Measurements from ENCODE around the gene DYNLT2B. TPM values are rescaled to one million over a fixed set of nuclear protein-coding genes. Genes with fewer than 3 reads are reported as not detected.
A peak's percentile ranks its signal among the peaks of the same experiment; 100 is the strongest.
"Not testable (repeated sequence)": the region's sequence is repeated elsewhere in the genome, so short reads cannot be mapped to it uniquely, and the experiment has no call there.

Gene DYNLT2B
- total RNA-seq, 1 experiment from 2014 or later = 41.4 TPM

- in situ Hi-C loops (cut with HindIII; ENCODE audit: low pct_unique_long_range_greater_than_20kb, low sequenced_read_pairs) = no loop called here
Measured at GRCh38 chr3:196321162-196321561, 3.1 kb upstream of the DYNLT2B start.

DNA sequence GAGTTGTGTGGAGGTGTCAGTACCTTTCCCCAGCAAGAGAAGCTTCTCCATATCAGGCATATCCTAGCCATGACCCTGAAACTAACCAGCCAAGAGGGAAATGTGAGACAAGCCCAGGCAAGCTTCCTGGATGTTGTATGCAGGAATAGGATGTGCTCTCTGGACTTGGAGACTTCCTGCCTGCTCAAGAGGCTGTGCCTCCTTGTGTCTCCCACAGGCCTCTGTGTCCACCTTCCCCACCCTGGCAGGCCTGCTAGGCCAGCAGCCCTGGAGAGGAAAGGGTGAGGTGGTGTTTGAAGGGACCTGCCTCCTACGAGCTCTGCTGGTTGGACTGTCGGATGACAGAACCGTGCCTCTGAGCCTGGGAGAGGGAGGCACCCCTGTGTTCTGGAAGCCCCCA, 2.1 kb upstream of the DYNLT2B start:
- Histone ChIP-seq H3K27me3 (ENCODE audit: control insufficient read depth, insufficient read depth, low read length) (no peaks in the 10 kb centered on the region), H3K9me3 (ENCODE audit: control insufficient read depth, insufficient read depth, low read depth, low read length) (no peaks in the 10 kb centered on the region), H3K27ac (ENCODE audit: low read length) (no peak overlapping the region), H3K4me3 (ENCODE audit: low read depth in 2 of 2, low read length in 2 of 2) (no peak overlapping the region), H3K4me1 (ENCODE audit: control insufficient read depth, insufficient read depth, low read length) (no peaks in the 10 kb centered on the region), H3K36me3 (ENCODE audit: control insufficient read depth, insufficient read depth, low read length) (0 out of 2 replicates have a peak, but pooled peaks cover 2% of the 10 kb centered on the region)
- ChIA-PET CTCF (no interaction called here), POLR2A (interaction anchor here (0.6 to 0.7 kb wide), 3 partner anchors 38 to 243 kb away, joined by 3 to 22 read pairs (median 5); no protein-coding TSS in a partner anchor)
- ATAC-seq (no peak), DNase-seq (ENCODE audit: low read depth, low spot score) (no peak)
- TSS peak; percentile 87 for BruUV-seq (replicated peaks)
- no peak for TF ChIP-seq SIN3A (IDR thresholded peaks at IDR 0.05; ENCODE audit: borderline replicate concordance, insufficient read depth, low read depth, low read length)
- 0 out of 2 replicates have a peak, but pooled peaks have one; percentile 18 for TF ChIP-seq POLR2AphosphoS5 (IDR thresholded peaks at IDR 0.05; ENCODE audit: low read depth, low read length)
- intact Hi-C loops (cut with micrococcal nuclease; ENCODE audit: unreplicated experiment) = no loop called here
- in situ Hi-C loops (cut with HindIII; ENCODE audit: low pct_unique_long_range_greater_than_20kb, low sequenced_read_pairs) = no loop called here

More at GRCh38 chr3:196321162-196321561, 3.1 kb upstream of the DYNLT2B start:
- POLR2A ChIA-PET = no interaction called here
- BruUV-seq (replicated peaks) = no TSS peak
- H3K27me3 ChIP-seq (ENCODE audit: control insufficient read depth, insufficient read depth, low read length) = no peaks in the 10 kb centered on the region
- H3K4me3 ChIP-seq (ENCODE audit: low read depth in 2 of 2, low read length in 2 of 2) = no peak overlapping the region
- intact Hi-C loops (cut with micrococcal nuclease; ENCODE audit: unreplicated experiment) = no loop called here
- ATAC-seq = no peak
- H3K36me3 ChIP-seq (ENCODE audit: control insufficient read depth, insufficient read depth, low read length) = 0 out of 2 replicates have a peak, but pooled peaks cover 2% of the 10 kb centered on the region
- CTCF ChIA-PET = no interaction called here
- TF ChIP-seq POLR2AphosphoS5 (IDR thresholded peaks at IDR 0.05; ENCODE audit: low read depth, low read length) = no peak
- TF ChIP-seq TCF7L2 (IDR thresholded peaks at IDR 0.05; ENCODE audit: low read depth, low read length) = no peak
- TF ChIP-seq, protein P1, sequence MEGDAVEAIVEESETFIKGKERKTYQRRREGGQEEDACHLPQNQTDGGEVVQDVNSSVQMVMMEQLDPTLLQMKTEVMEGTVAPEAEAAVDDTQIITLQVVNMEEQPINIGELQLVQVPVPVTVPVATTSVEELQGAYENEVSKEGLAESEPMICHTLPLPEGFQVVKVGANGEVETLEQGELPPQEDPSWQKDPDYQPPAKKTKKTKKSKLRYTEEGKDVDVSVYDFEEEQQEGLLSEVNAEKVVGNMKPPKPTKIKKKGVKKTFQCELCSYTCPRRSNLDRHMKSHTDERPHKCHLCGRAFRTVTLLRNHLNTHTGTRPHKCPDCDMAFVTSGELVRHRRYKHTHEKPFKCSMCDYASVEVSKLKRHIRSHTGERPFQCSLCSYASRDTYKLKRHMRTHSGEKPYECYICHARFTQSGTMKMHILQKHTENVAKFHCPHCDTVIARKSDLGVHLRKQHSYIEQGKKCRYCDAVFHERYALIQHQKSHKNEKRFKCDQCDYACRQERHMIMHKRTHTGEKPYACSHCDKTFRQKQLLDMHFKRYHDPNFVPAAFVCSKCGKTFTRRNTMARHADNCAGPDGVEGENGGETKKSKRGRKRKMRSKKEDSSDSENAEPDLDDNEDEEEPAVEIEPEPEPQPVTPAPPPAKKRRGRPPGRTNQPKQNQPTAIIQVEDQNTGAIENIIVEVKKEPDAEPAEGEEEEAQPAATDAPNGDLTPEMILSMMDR (IDR thresholded peaks at IDR 0.05) = no peak
- no peak for TF ChIP-seq REST (IDR thresholded peaks at IDR 0.05; ENCODE audit: insufficient read depth in 1 of 2, low read depth in 2 of 2, low read length in 1 of 2)
- TF ChIP-seq SIN3A (IDR thresholded peaks at IDR 0.05; ENCODE audit: borderline replicate concordance, insufficient read depth, low read depth, low read length) = no peak
- no peaks in the 10 kb centered on the region for H3K9me3 ChIP-seq (ENCODE audit: control insufficient read depth, insufficient read depth, low read depth, low read length)
- H3K27ac ChIP-seq (ENCODE audit: low read length) = no peak overlapping the region
- no peak for DNase-seq (ENCODE audit: low read depth, low spot score)
- no peaks in the 10 kb centered on the region for H3K4me1 ChIP-seq (ENCODE audit: control insufficient read depth, insufficient read depth, low read length)

DNA sequence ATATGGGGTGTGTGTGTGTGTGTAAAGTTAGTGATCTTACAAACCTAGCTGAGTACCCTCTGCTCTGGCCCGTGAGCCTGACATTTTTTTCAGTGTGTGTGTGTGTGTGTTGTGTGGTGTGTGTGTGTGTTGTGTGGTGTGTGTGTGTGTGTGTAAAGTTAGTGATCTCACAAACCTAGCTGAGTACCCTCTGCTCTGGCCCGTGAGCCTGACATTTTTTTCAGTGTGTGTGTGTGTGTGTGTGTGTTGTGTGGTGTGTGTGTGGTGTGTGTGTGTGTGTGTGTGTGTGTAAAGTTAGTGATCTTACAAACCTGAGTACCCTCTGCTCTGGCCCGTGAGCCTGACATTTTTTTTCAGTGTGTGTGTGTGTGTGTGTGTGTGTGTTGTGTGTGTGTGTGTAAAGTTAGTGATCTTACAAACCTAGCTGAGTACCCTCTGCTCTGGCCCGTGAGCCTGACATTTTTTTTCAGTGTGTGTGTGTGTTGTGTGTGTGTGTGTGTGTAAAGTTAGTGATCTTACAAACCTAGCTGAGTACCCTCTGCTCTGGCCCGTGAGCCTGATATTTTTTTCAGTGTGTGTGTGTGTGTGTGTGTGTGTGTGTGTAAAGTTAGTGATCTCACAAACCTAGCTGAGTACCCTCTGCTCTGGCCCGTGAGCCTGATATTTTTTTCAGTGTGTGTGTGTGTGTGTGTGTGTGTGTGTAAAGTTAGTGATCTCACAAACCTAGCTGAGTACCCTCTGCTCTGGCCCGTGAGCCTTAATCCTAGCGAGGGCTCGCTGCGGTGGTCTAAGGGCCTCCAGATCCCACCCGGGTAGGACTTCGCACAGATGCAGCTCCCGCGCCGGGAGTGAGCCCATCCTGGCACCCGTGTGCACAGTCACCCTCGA, 997 bp downstream of the DYNLT2B start:
- intact Hi-C loops (cut with micrococcal nuclease; ENCODE audit: unreplicated experiment); DNase-seq (ENCODE audit: low read depth, low spot score); ATAC-seq; H3K36me3 ChIP-seq (ENCODE audit: control insufficient read depth, insufficient read depth, low read length); H3K4me1 ChIP-seq (ENCODE audit: control insufficient read depth, insufficient read depth, low read length); BruUV-seq (replicated peaks); H3K27me3 ChIP-seq (ENCODE audit: control insufficient read depth, insufficient read depth, low read length); CTCF ChIA-PET; in situ Hi-C loops (cut with HindIII; ENCODE audit: low pct_unique_long_range_greater_than_20kb, low sequenced_read_pairs); H3K9me3 ChIP-seq (ENCODE audit: control insufficient read depth, insufficient read depth, low read depth, low read length): not testable (repeated sequence)
- Histone ChIP-seq H3K4me3 (ENCODE audit: low read depth in 2 of 2, low read length in 2 of 2) (peak overlapping the region; percentile 66 to 83), H3K27ac (ENCODE audit: low read length) (peak overlapping the region; percentile 78)
- POLR2A ChIA-PET = interaction anchor here (0.6 to 0.8 kb wide), 4 partner anchors 9 to 1356 kb away, joined by 3 to 8 read pairs (median 3); no protein-coding TSS in a partner anchor
